NCI-H1694 treated with DMSO at 0.1 percent for 48 hours (cell line): ENCODE data around the gene PLTP.

Experiments
- DNase-seq: peaks from one replicate; lab custom pipeline; 2025; lab: John Stamatoyannopoulos, UW

The PLTP gene

GRCh38 chr20:45898285-45898684, 13.7 kb downstream of the PLTP start:
- DNase-seq: no peak

GRCh38 chr20:45897692-45898091, 14.3 kb downstream of the PLTP start:
- DNase-seq: no peak

- DNase-seq: no peak
Observed at GRCh38 chr20:45897289-45897688, 14.7 kb downstream of the PLTP start.

GRCh38 chr20:45896641-45897161, 15.3 kb downstream of the PLTP start:
- DNase-seq: no peak

DNA sequence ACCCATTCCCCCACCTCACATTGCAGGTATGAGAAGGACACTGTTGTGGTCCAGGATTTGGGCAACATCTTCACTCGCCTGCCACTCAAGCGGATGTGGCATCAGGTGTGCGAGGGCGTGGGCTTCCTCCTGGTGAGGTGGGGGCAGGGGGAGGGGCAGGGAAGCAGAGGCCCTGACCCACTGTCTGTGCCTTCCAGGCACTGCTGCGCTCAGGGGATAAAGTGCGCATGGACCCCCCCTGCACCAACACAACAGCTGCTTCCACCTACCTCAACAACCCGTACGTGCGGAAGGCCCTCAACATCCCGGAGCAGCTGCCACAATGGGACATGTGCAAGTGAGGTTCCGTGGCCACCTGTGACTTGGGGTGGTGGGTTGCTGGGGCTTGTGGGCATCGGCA, 17.2 kb downstream of the PLTP start:
- no peak for DNase-seq

DNA sequence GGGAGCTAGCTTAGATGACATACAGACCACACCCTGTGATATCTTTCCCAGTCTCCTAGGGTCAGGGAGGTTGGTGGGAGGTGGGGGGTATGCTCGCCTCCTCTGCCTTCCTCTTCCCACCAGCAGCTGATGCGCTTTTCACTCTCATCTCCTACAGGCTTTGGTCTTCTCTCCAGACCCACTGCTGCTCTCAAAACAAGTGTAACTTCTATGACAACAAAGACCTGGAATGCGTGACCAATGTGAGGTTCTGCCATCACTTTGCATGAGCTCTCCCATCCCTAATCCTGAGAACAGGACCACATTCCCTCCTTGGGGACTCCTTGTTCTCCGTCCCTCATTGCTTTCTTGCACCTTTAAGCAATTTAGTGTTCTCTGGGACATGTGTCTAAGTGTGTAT, 18.1 kb downstream of the PLTP start:
- no peak for DNase-seq

DNA sequence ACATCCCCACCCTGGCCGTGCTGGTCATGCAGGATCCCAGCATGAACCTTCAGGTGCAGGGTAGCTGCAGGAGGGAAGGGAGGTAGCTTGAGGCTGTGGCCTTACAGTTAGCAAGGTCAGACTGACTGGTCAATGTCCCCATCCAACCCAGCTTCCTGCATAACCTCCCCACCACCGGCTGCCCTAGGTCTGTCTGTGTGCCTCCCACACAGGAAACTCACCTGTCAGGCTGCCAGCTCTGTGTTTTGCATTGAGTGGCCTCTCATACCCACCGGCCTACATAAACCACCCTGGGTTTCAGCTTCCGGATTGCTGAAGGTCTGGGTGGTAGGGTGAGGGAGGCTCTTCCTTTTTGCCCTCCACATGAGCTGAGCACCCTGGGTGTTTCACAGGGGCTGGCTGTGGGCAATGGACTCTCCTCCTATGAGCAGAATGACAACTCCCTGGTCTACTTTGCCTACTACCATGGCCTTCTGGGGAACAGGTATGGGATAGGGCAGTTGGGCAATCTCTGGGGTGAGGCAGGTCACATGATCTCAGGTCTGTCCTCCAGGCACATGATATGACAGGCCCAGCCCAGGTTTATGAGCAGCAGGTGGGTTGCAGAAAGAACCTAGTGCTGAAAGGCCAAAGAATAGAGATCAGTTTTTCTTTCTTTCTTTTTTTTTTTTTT, 19.0 kb downstream of the PLTP start:
- DNase-seq: no peak

DNA sequence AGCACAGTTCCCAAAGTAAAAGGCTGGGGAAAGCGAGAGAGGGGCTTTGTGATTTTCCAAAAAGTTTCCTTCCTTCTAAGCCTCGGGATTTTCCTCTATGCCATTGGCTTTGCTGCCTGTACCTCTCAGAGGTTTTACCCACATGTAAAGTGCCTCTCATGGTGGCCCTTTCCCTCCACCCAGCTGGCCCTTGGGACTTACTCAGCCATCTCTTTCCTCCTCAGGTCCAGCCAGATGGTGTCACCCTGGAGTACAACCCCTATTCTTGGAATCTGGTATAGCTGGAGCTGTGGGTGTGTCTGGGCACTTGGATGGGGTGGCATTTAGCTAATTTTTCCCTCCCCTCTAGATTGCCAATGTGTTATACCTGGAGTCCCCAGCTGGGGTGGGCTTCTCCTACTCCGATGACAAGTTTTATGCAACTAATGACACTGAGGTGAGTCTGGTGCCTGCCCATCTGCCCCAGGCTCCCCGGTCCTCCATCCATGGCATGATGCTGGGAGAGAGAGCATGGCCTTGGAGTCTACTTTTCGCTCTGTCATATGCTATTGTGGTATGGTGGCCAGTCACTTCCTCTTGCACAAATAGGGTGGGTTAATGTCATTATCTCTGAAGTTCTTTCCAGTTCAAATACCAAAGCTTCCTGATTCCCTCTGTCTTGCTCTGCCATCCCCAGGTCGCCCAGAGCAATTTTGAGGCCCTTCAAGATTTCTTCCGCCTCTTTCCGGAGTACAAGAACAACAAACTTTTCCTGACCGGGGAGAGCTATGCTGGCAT, 19.7 kb downstream of the PLTP start:
- no peak for DNase-seq

DNA sequence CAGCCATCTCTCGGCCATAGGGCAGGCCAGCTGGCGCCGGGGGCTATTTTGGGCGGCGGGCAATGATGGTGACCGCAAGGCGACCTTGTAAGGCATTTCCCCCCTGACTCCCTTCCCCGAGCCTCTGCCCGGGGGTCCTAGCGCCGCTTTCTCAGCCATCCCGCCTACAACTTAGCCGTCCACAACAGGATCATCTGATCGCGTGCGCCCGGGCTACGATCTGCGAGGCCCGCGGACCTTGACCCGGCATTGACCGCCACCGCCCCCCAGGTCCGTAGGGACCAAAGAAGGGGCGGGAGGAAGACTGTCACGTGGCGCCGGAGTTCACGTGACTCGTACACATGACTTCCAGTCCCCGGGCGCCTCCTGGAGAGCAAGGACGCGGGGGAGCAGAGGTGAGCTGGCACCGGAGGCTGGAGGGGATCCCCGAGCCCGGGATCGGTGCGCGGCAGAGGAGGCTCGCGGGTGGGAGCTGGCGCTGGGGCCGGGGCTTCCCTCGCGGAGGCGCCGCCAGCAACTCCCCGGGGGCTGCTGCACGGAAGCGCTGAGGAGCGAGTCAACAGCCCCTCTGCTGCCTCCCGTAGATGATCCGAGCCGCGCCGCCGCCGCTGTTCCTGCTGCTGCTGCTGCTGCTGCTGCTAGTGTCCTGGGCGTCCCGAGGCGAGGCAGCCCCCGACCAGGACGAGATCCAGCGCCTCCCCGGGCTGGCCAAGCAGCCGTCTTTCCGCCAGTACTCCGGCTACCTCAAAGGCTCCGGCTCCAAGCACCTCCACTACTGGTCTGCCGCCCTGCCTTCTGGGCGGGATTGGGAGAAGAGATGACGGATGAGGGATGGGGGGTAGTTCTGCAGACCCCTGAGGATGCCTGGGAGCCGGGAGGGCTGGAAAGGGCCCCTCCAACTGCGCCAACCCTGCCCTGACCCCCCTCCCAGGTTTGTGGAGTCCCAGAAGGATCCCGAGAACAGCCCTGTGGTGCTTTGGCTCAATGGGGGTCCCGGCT, 20.7 kb downstream of the PLTP start, which contains the start of the genes CTSA and NEURL2:
CTSA (plus strand) TSS at position 351 of the 999 bp plus-strand sequence; CDS start at position 585, 234 bp downstream.
NEURL2 (minus strand) TSS at position 224 of the 999 bp plus-strand sequence; CDS start at position 7, 217 bp downstream.
- peak; percentile 27 for DNase-seq

GRCh38 chr20:45890077-45890984, 21.6 kb downstream of the PLTP start:
- peak; percentile 1 for DNase-seq

- DNase-seq: no peak
Observed at GRCh38 chr20:45888681-45889080, 23.3 kb downstream of the PLTP start.

GRCh38 chr20:45887346-45887715, 24.6 kb downstream of the PLTP start, which contains the start of gene SPATA25:
TSS of gene SPATA25 (minus strand) at chr20:45887622. CDS start at chr20:45887590, 32 bp downstream.
- DNase-seq: no peak

DNA sequence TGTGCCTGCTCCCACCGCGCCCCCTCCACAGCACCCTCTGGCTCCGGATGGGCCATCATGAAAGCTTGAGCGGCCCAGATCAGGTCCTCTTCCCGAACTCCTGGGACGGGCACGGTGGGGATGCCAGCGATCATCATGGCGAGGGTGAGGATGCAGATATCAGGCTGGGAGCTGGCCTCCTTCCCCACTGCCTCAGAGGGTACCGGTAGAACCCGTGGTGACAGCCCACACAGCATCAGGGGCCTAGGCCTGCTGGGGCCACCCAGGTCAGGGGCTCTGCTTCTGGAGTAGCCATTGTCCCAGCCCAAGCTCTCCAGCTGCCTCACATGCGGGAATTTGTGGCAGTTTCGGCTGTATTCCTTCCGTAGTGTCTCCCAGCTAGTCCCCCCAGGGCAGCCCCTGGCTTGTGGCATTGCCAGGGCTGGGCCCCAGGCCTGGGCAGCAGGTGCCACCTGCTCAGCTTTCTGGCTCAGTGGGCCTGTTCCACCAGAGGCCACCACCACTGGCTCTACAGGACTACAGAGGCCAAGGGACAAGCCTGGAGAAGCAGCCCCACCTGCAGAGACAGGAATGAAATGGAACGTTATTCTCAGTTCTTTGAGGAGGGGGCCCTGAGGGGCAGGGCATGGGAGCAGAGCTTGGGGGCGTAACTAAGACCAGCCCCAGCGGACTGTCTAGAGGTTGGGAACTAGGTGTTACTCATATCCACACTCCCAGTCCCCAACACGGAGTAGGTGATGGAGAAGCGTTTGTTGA, 25.2 kb downstream of the PLTP start:
- DNase-seq: no peak

GRCh38 chr20:45883100-45883469, 28.9 kb downstream of the PLTP start:
- DNase-seq: no peak

DNA sequence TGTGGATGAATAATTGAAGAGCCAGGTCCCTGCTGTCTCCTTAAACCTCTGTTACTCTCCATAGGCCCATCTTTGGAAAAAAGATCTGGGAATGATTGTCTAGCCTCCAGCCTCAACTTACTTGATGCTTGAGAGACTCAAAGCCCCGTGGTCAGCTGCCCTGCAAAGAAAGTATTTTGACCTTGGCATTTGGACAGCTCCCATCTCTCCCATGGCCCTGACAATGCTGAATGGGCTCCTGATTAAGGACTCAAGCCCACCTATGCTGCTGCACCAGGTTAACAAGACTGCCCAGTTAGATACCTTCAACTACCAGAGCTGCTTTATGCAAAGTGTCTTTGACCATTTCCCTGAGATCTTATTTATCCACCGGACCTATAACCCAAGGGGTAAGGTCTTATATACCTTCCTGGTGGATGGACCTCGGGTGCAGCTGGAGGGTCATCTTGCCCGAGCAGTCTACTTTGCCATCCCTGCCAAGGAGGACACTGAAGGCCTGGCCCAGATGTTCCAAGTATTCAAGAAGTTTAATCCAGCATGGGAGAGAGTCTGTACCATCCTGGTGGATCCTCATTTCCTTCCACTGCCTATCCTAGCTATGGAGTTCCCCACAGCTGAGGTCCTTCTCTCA, 29.4 kb downstream of the PLTP start:
- no peak for DNase-seq

- peak; percentile 94 for DNase-seq
Observed at GRCh38 chr20:45880988-45881788, 30.8 kb downstream of the PLTP start, which contains the start of gene ZSWIM1. TSS of gene ZSWIM1 (plus strand) at chr20:45881227. CDS start at chr20:45882593, 1,366 bp downstream.

GRCh38 chr20:45878076-45878761, 33.7 kb downstream of the PLTP start:
- DNase-seq: no peak

- DNase-seq: no peak
Observed at GRCh38 chr20:45874576-45874975, 37.4 kb downstream of the PLTP start.
